ENCODE data around the gene ARHGAP35.

GRCh38 chr19:46903458-46903857 lies 42.7 kb downstream of the ARHGAP35 start:
- TF ChIP-seq CTCF (IDR thresholded peaks at IDR 0.05) (no peak), POLR2A (IDR thresholded peaks at IDR 0.05) (no peak)
